HepG2 (cell line): ENCODE results near the gene PRPSAP1. TPM values are rescaled to one million over a fixed set of nuclear protein-coding genes. Genes with fewer than 3 reads are reported as not detected.

ENCODE experiments used
- ARID4A ChIP-seq: sonication (generic); formaldehyde crosslinking; IDR thresholded peaks from 2 replicates; pipeline ENCODE4 v1.5.0; 2020; ENCODE audit warnings: mild to moderate bottlenecking, missing genetic modification reagents, borderline replicate concordance
- ASH2L ChIP-seq: fragments of 300-600, 200-600 bp; sonication (generic); IDR thresholded peaks from 2 replicates; pipeline ENCODE4 v1.7.0; 2017; ENCODE audit warnings: low read depth, mild to moderate bottlenecking, moderate library complexity, mixed read lengths, low read length; ENCODE audit not compliant: insufficient read length
- ELK4 ChIP-seq: sonication (generic); formaldehyde crosslinking; IDR thresholded peaks from 2 replicates; pipeline ENCODE4 v1.9.0; 2021; ENCODE audit warnings: missing genetic modification reagents, borderline replicate concordance
- FOSL2 ChIP-seq: sonication (generic); formaldehyde crosslinking; IDR thresholded peaks from 2 replicates; pipeline ENCODE4 v1.4.0; 2020; ENCODE audit warnings: missing genetic modification reagents
- GPBP1L1 ChIP-seq: sonication (generic); formaldehyde crosslinking; IDR thresholded peaks from 2 replicates; pipeline ENCODE4 v1.5.0; 2020; ENCODE audit warnings: mild to moderate bottlenecking, missing genetic modification reagents
- MZF1 ChIP-seq: sonication (generic); formaldehyde crosslinking; IDR thresholded peaks from 2 replicates; pipeline ENCODE4 v1.8.1; 2023; ENCODE audit warnings: mild to moderate bottlenecking, missing genetic modification reagents, borderline replicate concordance
- NKX3-1 ChIP-seq: sonication (generic); formaldehyde crosslinking; IDR thresholded peaks from 2 replicates; pipeline ENCODE4 v1.5.0; 2020; ENCODE audit warnings: missing genetic modification reagents
- PCBP1 ChIP-seq: fragments of 200-400 bp; formaldehyde crosslinking; IDR thresholded peaks from 2 replicates; pipeline ENCODE4 v1.6.1; 2017; ENCODE audit warnings: mild to moderate bottlenecking, low read depth, low read length, borderline replicate concordance
- POLR2G ChIP-seq: fragments of 200-400 bp; formaldehyde crosslinking; IDR thresholded peaks from 2 replicates; pipeline ENCODE4 v1.6.1; 2018; ENCODE audit warnings: mild to moderate bottlenecking, low read depth, low read length, moderate library complexity
- RFX1 ChIP-seq: fragments of 450-650 bp; IDR thresholded peaks from 2 replicates; pipeline ENCODE4 v1.6.1; 2017
- XBP1 ChIP-seq: sonication (generic); formaldehyde crosslinking; IDR thresholded peaks from 2 replicates; pipeline ENCODE4 v1.5.0; 2020; ENCODE audit warnings: missing genetic modification reagents
- ZNF296 ChIP-seq: sonication (generic); formaldehyde crosslinking; conservative IDR thresholded peaks from 2 replicates; pipeline ENCODE4 v1.5.0; 2020; ENCODE audit warnings: mild to moderate bottlenecking, missing genetic modification reagents
- ZNF34 ChIP-seq: sonication (generic); formaldehyde crosslinking; IDR thresholded peaks from 2 replicates; pipeline ENCODE4 v1.4.0; 2020; ENCODE audit warnings: mild to moderate bottlenecking, missing genetic modification reagents, borderline replicate concordance
- ZNF343 ChIP-seq: sonication (generic); formaldehyde crosslinking; IDR thresholded peaks from 2 replicates; pipeline ENCODE4 v1.4.0; 2020; ENCODE audit warnings: mild to moderate bottlenecking, missing genetic modification reagents
- ZNF382 ChIP-seq: sonication (generic); formaldehyde crosslinking; IDR thresholded peaks from 2 replicates; pipeline ENCODE4 v1.5.0; 2020; ENCODE audit warnings: missing genetic modification reagents, mild to moderate bottlenecking, borderline replicate concordance
- ZNF430 ChIP-seq: sonication (generic); formaldehyde crosslinking; IDR thresholded peaks from 2 replicates; pipeline ENCODE4 v1.9.0; 2021; ENCODE audit warnings: mild to moderate bottlenecking, missing genetic modification reagents
- ZNF460 ChIP-seq: sonication (generic); formaldehyde crosslinking; IDR thresholded peaks from 2 replicates; pipeline ENCODE4 v1.5.1; 2020; ENCODE audit warnings: missing genetic modification reagents, mild to moderate bottlenecking, borderline replicate concordance
- ZSCAN30 ChIP-seq: sonication (generic); formaldehyde crosslinking; IDR thresholded peaks from 2 replicates; pipeline ENCODE4 v1.5.0; 2020; ENCODE audit warnings: mild to moderate bottlenecking, missing genetic modification reagents
- polyA plus RNA-seq, 8 experiments: library from polyadenylated mRNA; depleted of rRNA in 3 of 8; stranded (reverse) in 7 of 8; unstranded in 1 of 8; fragments of >200 nt; fragmentation: Illumina TruSeq in 4 of 8; extraction: Trizol in 4 of 8; gene quantifications; 2 replicates each; pipeline versions ENCODE4 v1.2.1 to v1.2.3, GENCODE V29; 2011 to 2016; ENCODE audit warnings: low read depth in 4 of 8, missing spikeins in 1 of 8, mixed read lengths in 1 of 8; ENCODE audit not compliant: insufficient read depth in 1 of 8
- total RNA-seq, 5 experiments: library from RNA; depleted of rRNA; stranded (reverse); fragments of >200 nt; fragmentation: Illumina TruSeq; extraction: Trizol; gene quantifications; 2 replicates each; pipeline ENCODE4 v1.2.3, GENCODE V29; 2016; ENCODE audit warnings: low read depth in 1 of 5
- TF ChIP-seq, protein P1 (sequence below), 2 experiments: IDR thresholded peaks; 2 replicates each; pipeline ENCODE4 v1.6.1; 2011 to 2012; ENCODE audit warnings: low read length in 2 of 2, borderline replicate concordance in 1 of 2, low read depth in 1 of 2, mild to moderate bottlenecking in 1 of 2, moderate library complexity in 1 of 2

PRPSAP1 gene
- total and polyA plus RNA-seq, 2 of the 13 experiments (the other 11 are each of a cell fraction or from before 2014, with no cell fraction given): 91.1 to 314 TPM

DNA sequence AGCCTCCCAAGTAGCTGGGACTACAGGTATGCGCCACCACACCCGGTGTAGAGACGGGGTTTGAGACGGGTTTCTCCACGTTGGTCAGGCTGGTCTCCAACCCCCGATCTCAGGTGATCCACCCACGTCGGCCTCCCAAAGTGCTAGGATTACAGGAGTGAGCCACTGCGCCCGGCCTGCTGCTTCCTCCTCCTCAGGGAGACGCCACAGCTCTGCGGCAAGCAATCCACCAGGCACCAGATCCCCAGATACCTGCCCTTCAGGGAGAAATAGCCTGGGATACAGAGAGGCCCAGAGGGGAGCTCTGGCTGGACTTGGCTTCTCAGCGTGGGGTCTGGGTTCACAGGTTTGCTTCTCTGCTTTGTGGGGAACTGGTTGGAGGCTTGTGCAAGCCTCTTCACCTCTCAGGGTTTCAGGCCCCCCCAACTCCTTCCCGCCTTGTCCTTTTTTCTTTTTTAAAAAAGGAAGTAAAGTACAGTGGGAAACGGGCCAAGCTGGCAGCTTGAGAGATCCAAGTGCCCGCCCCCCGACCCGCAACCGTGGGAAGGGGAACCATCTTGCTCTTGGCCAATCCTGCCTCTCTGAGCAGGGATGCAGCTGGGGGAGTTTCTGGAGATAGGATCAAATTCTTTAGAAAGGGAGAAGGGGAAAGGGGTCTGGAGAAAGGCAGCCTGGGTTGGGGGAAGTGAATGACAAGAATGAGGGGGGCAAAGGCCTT lies 28.1 kb upstream of the PRPSAP1 start (continued):
- TF ChIP-seq ARID4A (CRISPR knock-in tag): no peak
- TF ChIP-seq POLR2G: peak; percentile 16
- TF ChIP-seq, protein P1, sequence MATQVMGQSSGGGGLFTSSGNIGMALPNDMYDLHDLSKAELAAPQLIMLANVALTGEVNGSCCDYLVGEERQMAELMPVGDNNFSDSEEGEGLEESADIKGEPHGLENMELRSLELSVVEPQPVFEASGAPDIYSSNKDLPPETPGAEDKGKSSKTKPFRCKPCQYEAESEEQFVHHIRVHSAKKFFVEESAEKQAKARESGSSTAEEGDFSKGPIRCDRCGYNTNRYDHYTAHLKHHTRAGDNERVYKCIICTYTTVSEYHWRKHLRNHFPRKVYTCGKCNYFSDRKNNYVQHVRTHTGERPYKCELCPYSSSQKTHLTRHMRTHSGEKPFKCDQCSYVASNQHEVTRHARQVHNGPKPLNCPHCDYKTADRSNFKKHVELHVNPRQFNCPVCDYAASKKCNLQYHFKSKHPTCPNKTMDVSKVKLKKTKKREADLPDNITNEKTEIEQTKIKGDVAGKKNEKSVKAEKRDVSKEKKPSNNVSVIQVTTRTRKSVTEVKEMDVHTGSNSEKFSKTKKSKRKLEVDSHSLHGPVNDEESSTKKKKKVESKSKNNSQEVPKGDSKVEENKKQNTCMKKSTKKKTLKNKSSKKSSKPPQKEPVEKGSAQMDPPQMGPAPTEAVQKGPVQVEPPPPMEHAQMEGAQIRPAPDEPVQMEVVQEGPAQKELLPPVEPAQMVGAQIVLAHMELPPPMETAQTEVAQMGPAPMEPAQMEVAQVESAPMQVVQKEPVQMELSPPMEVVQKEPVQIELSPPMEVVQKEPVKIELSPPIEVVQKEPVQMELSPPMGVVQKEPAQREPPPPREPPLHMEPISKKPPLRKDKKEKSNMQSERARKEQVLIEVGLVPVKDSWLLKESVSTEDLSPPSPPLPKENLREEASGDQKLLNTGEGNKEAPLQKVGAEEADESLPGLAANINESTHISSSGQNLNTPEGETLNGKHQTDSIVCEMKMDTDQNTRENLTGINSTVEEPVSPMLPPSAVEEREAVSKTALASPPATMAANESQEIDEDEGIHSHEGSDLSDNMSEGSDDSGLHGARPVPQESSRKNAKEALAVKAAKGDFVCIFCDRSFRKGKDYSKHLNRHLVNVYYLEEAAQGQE (IDR thresholded peaks at IDR 0.05; ENCODE audit: borderline replicate concordance in 1 of 2, low read depth in 1 of 2, low read length in 2 of 2): no peak
- no peak for TF ChIP-seq RFX1
- no peak for TF ChIP-seq FOSL2
- no peak for TF ChIP-seq PCBP1
- no peak for TF ChIP-seq NKX3-1 (CRISPR knock-in tag)
- TF ChIP-seq GPBP1L1 (CRISPR knock-in tag): no peak
- peak; percentile 98 for TF ChIP-seq ZNF460 (CRISPR knock-in tag)
- TF ChIP-seq XBP1 (CRISPR knock-in tag): no peak
- no peak for TF ChIP-seq ZNF296 (CRISPR knock-in tag)
- peak; percentile 87; the same call in 1 of the 2 replicates for TF ChIP-seq ZNF34 (CRISPR knock-in tag)
- TF ChIP-seq ZNF343: 0 out of 2 replicates have a peak, but pooled peaks have one; percentile 23
- TF ChIP-seq ZNF382 (CRISPR knock-in tag): no peak
- TF ChIP-seq ZSCAN30 (CRISPR knock-in tag): no peak
- TF ChIP-seq ELK4 (CRISPR knock-in tag): no peak
- no peak for TF ChIP-seq ZNF430 (CRISPR knock-in tag)
- TF ChIP-seq MZF1 (CRISPR knock-in tag): no peak; the same call in 1 of the 2 replicates
- TF ChIP-seq ASH2L: no peak
